PC-9 (cell line): ENCODE results near the gene CTNND2.

Experiments used
- EZH2 ChIP-seq: fragments of 200-600 bp; sonication (generic); IDR thresholded peaks from 2 replicates; pipeline ENCODE4 v1.8.0; 2017; ENCODE audit warnings: antibody characterized with exemption, low read depth
- TF ChIP-seq, protein P1 (sequence below): fragments of 200-600 bp; sonication (generic); conservative IDR thresholded peaks from 2 replicates; pipeline ENCODE4 v1.6.1; 2017; ENCODE audit warnings: mixed run types, antibody characterized with exemption, mild to moderate bottlenecking, moderate library complexity

DNA sequence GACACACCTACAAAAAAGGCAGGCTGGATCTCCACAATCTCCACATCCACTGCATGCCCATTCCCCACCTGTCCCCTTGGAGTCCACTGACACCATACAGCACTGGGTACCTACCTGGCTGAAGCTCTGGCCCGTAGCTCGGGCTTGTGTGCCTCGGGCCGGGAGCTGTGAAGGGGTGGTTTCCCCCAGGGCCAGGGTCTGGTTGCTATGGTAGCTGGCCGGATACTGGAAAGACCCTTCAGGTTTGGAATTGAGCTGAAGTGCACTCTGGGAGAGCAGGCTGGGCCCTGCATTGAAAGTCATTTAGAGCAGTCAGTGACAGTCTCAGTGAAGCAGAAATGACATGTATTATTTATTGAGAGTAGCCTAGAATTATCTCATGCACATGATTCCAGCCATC lies 507.3 kb downstream of the CTNND2 start:
- TF ChIP-seq, protein P1, sequence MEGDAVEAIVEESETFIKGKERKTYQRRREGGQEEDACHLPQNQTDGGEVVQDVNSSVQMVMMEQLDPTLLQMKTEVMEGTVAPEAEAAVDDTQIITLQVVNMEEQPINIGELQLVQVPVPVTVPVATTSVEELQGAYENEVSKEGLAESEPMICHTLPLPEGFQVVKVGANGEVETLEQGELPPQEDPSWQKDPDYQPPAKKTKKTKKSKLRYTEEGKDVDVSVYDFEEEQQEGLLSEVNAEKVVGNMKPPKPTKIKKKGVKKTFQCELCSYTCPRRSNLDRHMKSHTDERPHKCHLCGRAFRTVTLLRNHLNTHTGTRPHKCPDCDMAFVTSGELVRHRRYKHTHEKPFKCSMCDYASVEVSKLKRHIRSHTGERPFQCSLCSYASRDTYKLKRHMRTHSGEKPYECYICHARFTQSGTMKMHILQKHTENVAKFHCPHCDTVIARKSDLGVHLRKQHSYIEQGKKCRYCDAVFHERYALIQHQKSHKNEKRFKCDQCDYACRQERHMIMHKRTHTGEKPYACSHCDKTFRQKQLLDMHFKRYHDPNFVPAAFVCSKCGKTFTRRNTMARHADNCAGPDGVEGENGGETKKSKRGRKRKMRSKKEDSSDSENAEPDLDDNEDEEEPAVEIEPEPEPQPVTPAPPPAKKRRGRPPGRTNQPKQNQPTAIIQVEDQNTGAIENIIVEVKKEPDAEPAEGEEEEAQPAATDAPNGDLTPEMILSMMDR = no peak
- TF ChIP-seq EZH2 = no peak
